HG03095 (cell line): ENCODE results near the gene C4orf54.

Experiments used
- ATAC-seq: cut with Tn5 transposase; IDR thresholded peaks from one replicate; pipeline ENCODE4 v1.9.1; 2021; ENCODE audit warnings: moderate library complexity; ENCODE audit not compliant: unreplicated experiment

The C4orf54 gene

DNA sequence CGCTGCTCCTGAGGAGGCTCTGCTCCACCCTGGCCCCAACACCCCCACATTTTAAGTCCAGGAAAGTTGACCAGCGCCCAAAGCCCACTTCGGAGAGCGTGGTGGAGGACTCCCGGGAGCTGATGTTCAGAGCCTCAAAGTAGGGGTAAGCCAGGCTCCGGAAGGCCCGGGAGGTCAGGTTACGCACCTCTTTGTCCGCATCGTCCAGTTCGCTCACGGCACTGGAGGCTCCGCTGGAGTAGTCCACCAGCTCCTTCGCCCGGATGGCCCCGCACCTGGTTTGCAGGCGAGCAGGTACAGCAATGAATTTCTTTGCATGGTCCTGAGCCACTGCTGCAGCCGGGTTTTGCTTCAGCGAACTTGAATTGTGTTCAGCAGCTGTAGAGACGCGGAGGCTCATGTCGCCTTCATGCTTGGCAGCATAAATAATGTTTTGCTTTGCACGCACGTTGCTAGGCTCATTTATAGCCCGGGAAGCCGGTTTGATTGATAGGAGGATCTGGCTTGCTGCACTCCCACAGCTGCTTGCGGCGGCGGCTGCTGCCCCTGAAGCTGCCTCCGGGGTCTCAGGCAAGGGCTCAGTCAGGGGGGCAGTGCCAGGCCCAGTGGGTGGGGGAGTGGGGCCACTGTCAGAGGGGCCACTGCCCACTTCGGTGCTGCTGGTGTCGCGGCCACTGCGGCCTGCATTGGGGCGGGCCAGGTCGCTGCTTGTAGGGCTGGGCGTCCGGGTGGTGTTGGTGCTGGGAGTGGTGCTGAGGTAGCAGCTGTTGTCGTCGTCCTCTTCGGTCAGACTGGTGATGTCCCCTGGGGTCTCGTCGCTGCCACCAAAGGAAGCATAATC lies 4.8 kb downstream of the C4orf54 start:
- ATAC-seq, result no peak

DNA sequence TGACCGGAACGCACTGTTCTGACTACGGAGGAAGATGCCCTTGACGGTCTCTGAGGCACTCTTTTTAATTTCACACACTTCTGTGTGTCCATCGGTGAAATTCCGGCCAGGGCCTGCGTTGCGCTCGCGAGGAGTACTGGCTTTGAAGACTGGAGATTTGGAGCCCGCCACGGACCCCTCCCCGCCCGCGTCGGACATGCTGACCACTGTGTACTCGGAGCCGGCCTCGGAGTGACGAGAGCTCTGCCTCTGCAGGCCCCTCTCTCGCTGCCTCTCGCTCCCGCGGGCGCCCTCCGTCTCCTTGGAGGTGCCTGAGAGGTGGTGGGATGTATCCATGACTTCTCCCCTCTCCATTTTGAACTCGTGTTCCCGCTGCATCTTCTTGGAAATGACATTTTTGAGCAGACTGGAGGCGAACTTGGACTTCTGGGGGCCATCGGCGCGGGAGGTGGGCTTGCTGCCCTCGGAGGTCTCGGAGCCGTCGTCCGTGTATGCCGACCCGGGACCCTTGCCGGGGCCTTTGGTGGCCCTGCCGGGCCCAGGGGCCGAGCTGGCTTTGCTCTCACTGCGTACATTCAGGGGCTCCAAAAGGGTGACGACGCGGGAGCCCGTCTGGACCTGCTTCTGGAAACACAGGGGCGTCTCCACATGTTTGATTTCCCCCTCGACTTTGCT lies 5.7 kb downstream of the C4orf54 start:
- no peak for ATAC-seq

DNA sequence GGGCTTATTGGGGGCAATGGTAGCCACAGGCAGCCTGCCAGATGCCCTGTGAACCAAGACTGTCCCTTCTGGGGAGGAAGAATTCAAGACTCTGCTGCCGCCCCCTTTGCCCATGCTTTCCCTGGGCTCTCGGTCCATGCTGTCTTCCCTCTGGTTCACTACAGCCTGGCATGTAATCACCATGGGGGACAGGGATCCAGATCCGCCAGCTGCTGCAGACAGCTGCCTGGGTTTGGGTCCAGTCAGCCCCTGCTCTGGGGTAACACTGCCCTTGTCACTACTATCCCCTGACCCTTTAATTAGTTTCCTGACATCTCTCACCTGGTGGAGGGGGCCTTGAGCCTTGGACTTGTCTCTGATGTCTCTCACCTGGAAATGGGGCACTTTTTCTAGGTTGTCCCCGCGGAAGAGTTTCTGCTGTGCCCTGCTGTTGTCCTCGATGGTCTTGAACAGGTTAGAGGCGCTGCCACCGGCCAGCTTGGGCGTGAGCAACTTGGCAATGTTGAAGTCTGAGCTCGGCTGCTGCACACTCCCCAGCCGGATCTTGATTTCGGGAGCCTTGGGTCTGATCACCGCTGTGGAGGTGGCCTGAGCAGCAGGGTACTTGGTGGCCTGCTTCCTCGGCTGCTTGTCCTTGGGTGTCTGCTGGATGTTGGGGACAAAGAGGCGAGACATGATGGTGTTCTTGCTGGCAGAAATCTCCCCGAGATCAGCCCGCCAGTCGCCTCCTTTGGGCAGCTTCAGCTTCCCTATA lies 6.4 kb downstream of the C4orf54 start:
- ATAC-seq, result no peak

DNA sequence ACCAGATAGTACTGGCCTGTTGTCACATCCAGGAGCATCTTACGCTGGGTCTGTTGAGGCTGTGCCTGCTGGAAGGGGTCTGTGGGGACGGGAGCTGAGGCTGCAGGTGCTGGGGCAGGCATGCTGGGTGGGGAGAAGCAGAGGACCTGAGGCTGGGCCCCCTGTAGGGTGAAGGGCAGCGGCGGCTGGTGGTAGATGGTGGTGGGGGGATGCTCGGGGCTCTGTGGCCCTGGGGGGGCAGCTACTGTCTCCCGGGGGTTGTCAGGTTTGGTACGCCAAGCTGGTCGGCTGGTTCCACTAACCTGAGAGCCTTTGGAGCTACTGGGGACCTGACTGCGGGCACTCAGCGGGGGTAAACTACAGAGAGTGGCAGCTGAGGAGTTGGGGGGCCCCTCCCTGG lies 7.8 kb downstream of the C4orf54 start:
- no peak for ATAC-seq

DNA sequence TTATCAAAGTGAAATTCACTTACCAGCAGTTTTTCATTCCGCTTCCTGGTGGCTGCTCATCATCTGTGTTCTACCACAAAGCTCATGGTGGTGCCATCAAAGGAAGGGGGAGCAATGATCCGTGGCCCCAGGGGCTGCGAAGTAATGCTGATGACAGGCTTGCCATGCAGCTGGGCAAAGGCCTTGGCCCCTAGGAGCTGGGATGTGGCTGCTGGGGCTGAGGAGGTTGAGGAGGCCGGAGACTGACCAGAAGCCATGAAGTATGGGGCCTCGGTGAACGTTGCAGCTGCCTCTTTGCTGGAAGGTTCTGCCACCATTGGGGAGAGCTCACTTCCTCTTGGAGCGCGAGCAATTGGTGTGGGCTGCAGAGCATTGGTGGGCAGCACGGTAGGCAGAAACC lies 8.4 kb downstream of the C4orf54 start:
- no peak for ATAC-seq

DNA sequence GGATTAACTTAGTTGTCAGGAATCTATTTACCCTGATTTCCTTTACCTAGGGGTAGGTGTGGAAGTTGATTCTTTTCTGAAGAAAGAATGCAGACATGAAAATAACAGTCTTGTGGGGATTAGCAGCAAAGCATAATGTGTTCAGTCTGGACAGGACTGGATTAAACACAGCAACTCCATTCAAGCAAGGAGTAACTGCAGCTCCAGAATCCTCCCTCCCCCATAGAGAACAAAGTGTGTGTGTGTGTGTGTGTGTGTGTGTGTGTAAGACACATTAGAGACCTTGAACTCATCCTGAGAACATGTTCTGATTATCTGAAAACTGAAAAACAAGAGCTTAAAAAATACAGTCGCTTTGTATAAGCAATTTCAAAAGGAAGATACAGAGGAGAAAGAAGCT lies 9.3 kb downstream of the C4orf54 start:
- ATAC-seq, result no peak

DNA sequence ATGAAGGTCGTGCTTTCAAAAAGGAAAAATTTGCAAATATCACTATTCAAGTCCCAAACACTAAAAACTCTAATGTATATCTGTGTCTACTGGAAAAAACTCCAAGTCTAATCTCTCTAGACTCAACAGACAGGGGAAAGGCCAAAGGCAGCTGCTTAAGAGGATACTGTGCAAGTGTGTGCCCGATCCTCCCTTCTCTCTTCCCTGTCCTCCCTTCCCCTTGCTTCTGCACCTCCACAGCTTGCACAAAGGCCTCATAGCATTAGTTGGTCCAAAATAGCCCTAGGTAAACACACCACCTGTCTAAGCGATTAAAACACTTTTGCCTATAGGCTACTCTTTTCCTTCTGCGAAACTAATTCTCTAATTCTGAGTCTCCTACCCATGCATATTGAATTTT lies 10.6 kb downstream of the C4orf54 start:
- no peak for ATAC-seq

DNA sequence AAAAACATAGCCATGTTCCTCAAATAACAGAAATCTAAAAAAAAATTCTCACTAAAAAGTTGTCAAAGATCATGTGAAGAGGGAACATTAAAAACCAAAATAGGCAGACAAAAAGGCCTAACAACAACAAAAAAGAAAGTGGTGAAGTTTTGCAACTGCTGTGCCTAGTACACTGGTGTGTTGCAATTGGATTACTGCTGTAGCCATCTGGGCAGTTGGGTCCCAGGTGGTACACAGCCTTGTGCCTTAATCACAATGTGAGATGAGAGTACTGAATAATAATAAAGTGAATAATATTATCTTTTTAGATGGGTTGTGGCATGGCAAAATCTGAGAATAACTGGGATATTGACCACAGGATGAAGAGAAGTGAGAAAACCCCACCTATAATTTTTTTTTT lies 12.0 kb downstream of the C4orf54 start:
- ATAC-seq, result no peak

DNA sequence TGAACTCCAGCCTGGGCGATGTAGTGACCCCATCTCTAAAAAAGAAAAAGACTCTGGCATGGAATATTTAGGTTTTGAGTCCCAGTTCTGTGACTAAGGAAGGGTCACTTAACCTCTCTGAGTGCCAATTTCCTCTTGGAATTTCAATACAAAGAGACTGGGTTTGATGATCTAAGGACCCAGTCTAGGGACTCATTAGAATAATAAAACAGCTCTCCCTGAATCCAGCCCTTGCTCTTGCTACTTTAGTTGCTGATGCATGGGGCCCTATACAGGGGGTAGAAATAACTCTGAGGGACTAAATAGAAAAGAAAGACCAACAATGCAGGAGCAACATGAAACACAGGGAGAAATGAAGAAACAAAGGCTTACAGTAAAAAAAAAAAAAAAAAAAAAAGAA lies 12.6 kb downstream of the C4orf54 start:
- ATAC-seq, result no peak

DNA sequence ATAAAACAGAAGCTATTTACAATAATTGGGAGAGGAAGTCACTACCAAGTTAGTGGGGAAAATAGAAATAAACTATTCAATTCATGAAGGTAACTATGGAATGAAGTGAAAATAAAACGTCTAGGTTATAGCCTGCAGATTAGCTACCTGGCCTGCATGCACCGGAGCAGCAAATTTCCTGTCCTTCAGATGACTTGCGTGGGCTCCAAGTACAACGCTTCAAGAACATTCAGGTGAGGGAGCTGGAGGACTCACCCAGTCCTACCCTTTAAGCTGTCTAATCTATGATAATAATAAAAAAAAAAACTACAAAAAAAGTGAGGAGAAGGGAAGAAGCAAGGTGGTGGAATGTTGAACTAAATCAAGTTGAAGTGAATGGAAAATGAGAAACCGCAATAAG lies 13.2 kb downstream of the C4orf54 start:
- ATAC-seq, result no peak

DNA sequence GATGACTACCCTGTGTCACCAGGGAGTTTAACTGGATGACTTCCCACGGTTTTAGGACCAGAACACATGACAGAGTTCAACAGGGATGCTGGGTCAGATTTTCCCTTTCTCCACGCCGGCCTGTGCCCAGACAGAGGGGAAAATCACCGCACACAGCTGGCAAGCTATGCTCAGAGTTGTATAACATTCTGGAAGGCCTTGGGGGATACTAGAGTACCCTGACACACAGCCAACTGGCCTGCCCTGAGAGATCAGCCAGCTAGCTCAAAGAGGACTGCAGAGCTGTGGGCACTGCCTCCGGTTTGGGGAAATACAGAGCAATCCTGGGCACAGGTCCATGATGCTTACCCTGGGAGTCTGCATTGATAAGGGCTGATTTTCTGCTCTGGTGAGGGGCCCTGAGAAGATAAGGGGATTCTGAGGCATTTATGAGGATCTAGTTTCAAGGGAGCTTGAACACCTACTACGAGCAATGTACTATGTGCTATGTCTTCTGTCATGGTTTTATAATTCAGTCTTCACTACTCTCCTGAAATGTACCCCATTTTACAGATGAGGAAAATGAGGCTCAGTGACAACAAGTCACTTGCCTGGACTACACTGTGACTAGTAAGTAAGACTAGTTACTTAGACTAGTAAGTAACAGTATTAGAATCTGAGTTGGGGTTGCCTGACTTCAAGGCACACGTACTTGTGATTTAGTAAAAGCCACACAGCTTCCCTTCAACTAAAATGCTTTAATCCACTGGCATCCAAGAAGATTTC lies 14.7 kb downstream of the C4orf54 start:
- ATAC-seq, result no peak

DNA sequence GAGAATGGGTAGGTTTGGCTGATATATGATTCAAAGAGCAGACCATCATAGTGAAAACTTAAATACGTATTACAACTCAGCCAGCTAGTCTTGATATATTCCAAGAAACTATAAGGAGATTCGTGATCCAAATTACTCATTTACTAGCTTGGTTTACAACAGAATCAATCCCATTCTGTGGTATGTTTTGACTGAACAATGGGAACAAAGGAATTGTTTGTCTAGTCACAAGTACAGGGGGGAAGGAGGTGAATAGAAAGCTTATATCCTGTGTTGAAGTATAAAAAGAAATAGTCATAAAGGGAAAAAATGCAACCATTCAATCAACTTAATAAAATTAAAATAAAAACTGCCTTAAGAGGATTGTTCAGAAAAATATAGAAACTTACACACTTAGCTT lies 17.0 kb downstream of the C4orf54 start:
- no peak for ATAC-seq

DNA sequence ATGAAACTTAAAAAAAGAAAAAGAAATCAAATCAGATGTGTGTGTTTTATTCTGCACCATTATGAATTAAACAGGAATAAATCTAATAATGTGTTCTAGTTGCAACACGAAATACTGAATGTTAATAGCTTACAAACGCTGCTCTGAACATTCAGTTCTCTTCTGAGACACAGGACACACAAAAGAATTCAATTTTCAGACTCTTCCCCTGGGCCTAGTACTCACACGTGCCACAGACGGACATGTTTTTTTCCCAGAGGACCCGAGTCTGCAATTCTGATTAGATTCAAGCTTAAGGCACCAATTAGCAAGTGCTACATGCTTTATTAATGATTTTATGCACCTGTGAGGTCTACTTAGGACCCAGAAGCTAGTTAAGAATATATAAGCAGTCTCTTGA lies 20.5 kb downstream of the C4orf54 start:
- ATAC-seq, result no peak

DNA sequence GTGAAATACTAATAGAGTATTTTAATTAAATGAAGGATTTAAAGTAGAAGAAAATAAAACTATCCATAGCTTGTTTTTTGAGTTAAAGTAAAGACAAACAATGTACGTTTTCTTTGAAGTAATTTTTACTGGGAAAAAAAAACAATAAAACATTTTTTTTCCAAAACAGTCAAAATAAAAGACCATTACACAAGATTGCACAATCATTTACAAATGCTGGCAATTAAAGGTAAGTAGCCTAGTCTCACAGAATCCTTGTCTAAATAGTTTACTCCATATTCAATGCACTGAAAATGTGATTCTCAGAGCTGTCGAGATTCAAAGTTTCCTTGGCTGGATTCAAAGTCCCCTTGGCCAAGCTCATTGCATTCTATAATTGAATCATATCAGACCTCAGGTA lies 21.2 kb downstream of the C4orf54 start:
- no peak for ATAC-seq

DNA sequence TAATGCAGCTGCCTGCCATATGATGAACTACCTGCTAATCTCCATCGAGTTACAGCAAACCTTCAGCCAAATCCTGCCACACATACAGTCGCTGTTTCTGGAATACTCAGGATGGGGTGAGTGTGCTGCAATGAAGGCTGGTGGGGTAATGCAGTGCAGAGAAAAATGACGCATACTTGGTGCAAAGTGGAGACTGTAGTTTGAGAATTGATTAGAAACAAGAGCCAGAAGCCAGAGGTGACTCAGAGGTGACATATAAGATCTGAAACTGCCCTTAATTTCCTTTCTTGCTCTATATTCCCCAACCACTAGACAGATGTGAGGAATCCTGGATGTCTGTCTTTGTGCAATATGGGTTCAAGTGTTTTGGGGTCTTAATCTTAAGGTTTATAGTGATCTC lies 22.0 kb downstream of the C4orf54 start:
- no peak for ATAC-seq

DNA sequence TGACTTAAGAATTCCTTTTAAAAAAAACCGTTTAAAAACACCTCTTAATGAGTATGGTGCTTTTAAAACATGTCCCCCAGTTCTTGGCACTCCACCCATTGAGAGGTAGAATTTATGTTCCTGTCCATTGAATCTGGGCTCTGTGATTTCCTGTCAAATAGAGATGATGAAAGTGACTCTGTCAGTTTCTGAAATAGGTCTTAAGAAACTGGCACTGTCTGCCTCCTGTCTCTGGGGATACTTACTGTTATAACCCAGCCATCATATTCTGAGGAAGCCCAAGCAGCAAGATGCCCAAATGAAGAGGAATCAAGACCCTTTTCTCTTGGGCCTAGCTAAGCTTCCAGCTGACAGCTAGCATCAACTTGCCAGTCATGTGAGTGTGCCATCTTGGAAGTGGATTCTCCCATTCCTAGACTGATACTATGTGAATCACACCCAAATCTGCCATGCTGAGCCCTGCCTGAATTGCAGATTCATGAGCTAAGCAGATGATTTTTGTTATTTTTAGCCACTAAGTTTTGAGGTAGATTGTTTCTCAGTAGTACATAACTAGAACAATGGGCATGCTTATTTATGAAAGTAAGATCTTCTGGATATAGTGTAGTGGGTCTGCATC lies 22.8 kb downstream of the C4orf54 start:
- ATAC-seq, result no peak

DNA sequence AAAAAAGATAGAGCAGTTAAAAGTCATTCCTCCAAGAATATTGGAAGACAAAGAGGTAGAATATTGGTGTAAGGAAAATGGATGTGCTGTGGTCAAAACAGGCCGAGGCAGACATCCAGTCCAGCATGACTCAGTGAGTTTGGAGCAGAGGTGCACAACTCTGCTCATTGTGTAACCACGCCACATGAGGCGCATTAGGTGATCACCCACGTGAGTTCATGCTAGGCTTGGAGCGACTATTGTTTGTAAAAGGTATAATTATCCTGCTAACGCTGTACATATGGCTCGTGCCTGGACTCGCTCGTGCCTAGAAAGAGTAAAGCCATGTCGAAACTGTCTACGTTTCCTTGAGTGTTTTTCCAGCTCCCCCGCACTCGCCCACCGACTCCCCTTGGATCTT lies 23.9 kb downstream of the C4orf54 start:
- no peak for ATAC-seq

DNA sequence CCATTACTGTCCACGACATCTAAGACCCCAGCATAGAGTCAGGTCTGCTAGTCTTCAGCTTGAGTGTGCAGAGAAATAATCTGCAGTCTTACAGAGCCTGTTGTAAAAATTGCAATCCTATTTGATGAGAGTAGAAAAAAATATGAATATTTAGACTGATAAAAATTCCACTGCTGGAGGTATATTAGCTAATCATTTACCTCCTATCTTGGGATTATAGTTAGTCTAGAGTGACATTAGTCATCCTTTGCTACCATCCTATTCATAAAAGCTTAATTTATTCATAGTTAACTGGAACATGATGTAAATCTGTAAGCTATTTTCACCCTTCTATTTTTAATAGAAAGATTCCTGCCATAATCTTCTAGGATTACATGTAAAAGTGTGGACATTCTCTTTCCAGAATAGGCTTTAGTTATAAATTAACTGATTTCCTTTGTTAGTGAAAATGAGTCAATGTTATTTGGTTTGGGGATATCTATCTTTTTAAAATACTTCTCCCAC lies 26.7 kb downstream of the C4orf54 start:
- ATAC-seq, result no peak

DNA sequence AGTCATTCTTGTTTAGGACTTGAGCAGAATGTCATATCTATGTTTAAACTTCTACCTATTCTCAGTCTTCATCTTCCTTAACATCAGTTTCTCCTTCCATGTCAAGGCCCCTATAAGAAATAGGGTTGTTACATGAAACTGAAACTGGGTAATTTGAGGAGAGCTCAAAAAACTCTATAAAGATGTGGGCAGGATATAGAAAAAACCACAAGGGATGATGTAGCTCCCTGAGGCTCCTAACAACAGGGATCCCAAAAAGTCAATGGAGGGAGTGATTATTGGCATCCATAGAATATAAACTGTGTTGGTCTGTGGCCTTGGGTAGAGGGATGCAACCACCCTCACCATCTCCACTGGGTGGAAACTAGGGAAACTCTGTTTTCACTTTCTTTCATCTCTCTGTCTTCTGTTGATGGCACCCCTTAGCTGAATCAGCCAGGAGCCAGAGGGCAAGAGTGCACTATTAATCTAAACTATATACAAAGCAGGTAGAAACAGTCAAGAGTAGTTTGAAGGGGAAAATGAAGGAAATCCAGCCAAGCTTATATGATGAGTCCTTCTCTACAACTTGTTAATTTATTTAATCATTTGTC lies 27.6 kb downstream of the C4orf54 start:
- no peak for ATAC-seq

DNA sequence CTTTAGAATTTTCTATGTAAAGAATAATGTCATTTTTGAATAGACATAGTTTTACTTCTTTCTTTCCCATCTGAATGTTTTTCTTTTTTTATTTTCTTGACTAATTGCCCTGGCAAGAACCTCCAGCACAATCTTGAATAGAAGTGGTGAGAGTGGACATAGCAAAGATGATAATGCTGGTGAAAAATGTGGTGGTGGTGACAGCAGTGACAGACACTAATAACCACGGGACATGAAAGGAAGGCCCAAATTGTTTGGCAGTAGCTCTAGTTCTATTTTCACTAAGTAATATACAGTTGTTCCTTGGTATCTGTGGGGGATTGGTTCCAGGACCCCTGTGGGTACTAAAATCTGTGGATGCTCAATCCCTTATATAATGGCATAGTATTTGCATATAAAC lies 29.6 kb downstream of the C4orf54 start:
- ATAC-seq, result no peak
